AG04449 (cell line): Measurements from ENCODE around the gene ANKRD11.
"Not testable (repeated sequence)": the region's sequence is repeated elsewhere in the genome, so short reads cannot be mapped to it uniquely, and the experiment has no call there.

Experiments
- CTCF ChIA-PET: fragments of 350-600 bp; formaldehyde crosslinking; extraction: SDS; loops from one replicate; lab custom pipeline; 2021; ENCODE audit warnings: antibody characterized with exemption; lab: Yijun Ruan, JAX
- POLR2A ChIA-PET: fragments of 400-600, 350-600 bp; formaldehyde crosslinking; extraction: SDS; loops from one replicate; lab custom pipeline; 2020; ENCODE audit warnings: antibody characterized with exemption, inconsistent platforms; lab: Yijun Ruan, JAX
- DNase-seq: peaks from one replicate; pipeline ENCODE4 v3.0.0-alpha.2; 2010; ENCODE audit warnings: low read depth, low spot score
- H3K4me3 ChIP-seq: 2 replicates; pipeline ENCODE4 v1.5.1; 2011; ENCODE audit warnings: low read depth, mild to moderate bottlenecking, control low read depth, low read length
- TF ChIP-seq, protein P1 (sequence below): IDR thresholded peaks from one replicate; pipeline ENCODE4 v1.5.1; 2011; ENCODE audit warnings: mild to moderate bottlenecking, moderate library complexity, low read length, control low read depth, inconsistent platforms; ENCODE audit not compliant: insufficient read depth; ENCODE audit errors: missing control alignments

ANKRD11 gene

GRCh38 chr16:89332243-89332901 is 158.0 kb downstream of the ANKRD11 start:
- CTCF ChIA-PET = interaction anchor here (1.2 to 1.7 kb wide), 2 partner anchors 11 to 179 kb away, joined by 4 to 8 read pairs; no protein-coding TSS in a partner anchor
- TF ChIP-seq, protein P1, sequence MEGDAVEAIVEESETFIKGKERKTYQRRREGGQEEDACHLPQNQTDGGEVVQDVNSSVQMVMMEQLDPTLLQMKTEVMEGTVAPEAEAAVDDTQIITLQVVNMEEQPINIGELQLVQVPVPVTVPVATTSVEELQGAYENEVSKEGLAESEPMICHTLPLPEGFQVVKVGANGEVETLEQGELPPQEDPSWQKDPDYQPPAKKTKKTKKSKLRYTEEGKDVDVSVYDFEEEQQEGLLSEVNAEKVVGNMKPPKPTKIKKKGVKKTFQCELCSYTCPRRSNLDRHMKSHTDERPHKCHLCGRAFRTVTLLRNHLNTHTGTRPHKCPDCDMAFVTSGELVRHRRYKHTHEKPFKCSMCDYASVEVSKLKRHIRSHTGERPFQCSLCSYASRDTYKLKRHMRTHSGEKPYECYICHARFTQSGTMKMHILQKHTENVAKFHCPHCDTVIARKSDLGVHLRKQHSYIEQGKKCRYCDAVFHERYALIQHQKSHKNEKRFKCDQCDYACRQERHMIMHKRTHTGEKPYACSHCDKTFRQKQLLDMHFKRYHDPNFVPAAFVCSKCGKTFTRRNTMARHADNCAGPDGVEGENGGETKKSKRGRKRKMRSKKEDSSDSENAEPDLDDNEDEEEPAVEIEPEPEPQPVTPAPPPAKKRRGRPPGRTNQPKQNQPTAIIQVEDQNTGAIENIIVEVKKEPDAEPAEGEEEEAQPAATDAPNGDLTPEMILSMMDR = no peak
- POLR2A ChIA-PET = no interaction called here
- no peak for DNase-seq
- no peak overlapping the region for H3K4me3 ChIP-seq

DNA sequence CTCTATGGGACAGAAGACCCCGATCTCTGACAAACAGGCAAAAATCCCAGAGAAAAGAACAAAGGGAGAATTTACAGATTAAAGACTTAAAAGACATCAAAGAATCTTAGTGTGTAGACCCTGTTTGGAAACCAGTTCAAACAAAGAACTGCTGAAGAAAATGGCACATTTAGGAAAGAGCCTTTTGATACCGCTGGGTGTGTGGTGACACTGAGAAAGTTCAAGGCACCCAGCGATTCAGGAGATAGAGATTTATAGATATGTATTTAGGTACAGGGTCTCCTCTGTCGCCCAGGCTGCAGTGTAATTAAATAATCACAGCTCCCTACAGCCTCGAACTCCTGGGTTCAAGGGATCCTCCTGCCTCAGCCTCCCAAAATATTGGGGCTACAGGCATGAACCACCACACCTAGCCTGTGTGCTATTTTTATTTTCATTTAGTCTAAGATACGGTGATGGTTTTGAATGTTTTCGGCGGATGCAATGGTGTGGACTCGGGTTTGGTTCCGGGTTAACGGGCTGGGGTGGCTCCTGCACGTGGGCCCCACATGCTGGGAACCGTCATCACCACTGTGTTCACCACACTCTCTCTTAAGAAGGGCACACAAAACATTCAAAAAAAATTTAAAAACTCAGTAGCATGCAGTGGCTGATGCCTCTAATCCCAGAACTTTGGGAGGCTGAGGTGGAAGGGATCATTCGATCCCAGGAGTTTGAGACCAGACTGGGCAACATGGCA is 158.8 kb downstream of the ANKRD11 start:
- POLR2A ChIA-PET = no interaction called here
- TF ChIP-seq, protein P1 = no peak
- H3K4me3 ChIP-seq = no peak overlapping the region
- CTCF ChIA-PET = interaction anchor here (1.2 kb wide), 1 partner anchor 179 kb away, joined by 4 read pairs; no protein-coding TSS in a partner anchor
- no peak for DNase-seq

GRCh38 chr16:89330177-89330856 is 160.0 kb downstream of the ANKRD11 start:
- DNase-seq = no peak
- CTCF ChIA-PET = no interaction called here
- POLR2A ChIA-PET = no interaction called here
- TF ChIP-seq, protein P1 = no peak
- no peak overlapping the region for H3K4me3 ChIP-seq

DNA sequence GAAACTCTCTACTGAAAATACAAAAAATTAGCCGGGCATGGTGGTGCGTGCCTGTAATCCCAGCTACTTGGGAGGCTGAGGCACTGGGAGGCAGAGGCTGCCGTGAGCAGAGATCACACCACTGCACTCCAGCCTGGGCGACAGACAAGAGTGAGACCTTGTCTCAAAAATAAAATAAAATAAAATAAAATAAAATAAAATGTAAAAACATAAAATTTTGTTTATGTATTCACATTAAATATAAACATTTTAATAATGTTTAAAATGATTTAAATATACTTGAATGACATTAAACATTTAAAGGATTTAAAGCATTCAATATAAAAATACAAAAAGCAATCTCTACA is 160.6 kb downstream of the ANKRD11 start:
- H3K4me3 ChIP-seq, DNase-seq, POLR2A ChIA-PET: not testable (repeated sequence)
- CTCF ChIA-PET = interaction anchor here (0.9 kb wide), 1 partner anchor 9 kb away, joined by 4 read pairs; no protein-coding TSS in a partner anchor

DNA sequence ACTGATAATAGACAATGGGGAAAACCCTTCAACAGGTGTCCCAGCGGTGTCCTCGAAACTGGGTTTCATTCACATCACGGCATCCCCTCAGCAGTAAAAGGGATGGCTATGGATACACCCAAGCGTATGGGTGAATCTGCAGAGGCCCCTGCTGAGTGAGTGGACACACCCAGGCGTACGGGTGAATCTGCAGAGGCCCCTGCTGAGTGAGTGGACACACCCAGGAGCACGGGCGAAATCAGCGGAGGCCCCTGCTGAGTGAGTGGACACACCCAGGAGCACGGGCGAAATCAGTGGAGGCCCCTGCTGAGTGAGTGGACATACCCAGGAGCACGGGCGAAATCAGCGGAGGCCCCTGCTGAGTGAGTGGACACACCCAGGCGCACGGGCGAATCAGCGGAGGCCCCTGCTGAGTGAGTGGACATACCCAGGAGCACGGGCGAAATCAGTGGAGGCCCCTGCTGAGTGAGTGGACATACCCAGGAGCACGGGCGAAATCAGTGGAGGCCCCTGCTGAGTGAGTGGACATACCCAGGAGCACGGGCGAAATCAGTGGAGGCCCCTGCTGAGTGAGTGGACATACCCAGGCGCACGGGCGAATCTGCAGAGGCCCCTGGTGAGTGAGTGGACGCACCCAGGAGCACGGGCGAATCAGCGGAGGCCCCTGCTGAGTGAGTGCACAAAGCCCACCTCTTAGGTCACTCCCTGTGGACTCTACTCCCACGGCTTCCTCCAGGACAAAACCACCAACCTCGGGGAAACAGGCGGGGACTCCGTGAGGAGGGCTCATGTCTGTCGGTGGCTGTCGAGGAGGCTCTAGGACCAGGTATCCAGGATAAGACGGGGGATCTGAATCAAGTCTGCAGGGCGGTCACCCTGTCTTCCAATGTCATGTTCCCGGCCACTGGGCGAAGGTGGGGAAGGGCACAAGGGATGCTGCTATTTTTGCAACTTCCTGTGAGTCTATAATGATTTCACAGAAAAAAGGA is 161.7 kb downstream of the ANKRD11 start:
- H3K4me3 ChIP-seq, DNase-seq, POLR2A ChIA-PET: not testable (repeated sequence)
- CTCF ChIA-PET = interaction anchor here (0.9 kb wide), 1 partner anchor 10 kb away, joined by 4 read pairs; no protein-coding TSS in a partner anchor

GRCh38 chr16:89326721-89327120 is 163.6 kb downstream of the ANKRD11 start:
- POLR2A ChIA-PET = interaction anchor here (0.9 kb wide), 1 partner anchor 16 kb away, joined by 3 read pairs; no protein-coding TSS in a partner anchor
- DNase-seq = no peak
- CTCF ChIA-PET = interaction anchor here (1.1 to 1.2 kb wide), 2 partner anchors 9 to 12 kb away, joined by 3 read pairs; no protein-coding TSS in a partner anchor
- no peak overlapping the region for H3K4me3 ChIP-seq
- TF ChIP-seq, protein P1 = no peak
